Right lobe of liver (tissue), 6 donors: ENCODE measurements around the gene OPCML. TPM values are rescaled to one million over a fixed set of nuclear protein-coding genes. Genes with fewer than 3 reads are reported as not detected.

Experiments used
- ATAC-seq, 4 donors: fragments of 200-7000 bp; cut with Tn5 transposase; one replicate each; pipeline ENCODE4 v1.9.1; 2020; ENCODE audit warnings: mild to moderate bottlenecking in 4 of 4, moderate library complexity in 4 of 4
- DNase-seq, 3 donors: peaks; one replicate each; pipeline ENCODE4 v3.0.0-alpha.2; 2020
- H3K27ac ChIP-seq, 3 donors: fragments of 200-600 bp; one replicate each; pipeline ENCODE4 v1.8.0; 2022
- H3K27me3 ChIP-seq, 2 donors: fragments of 200-600 bp; one replicate each; pipeline ENCODE4 v1.8.0; 2022
- H3K36me3 ChIP-seq, 4 donors: fragments of 200-600 bp; sonication (generic) in 1 of 4; one replicate each; pipeline versions ENCODE4 v1.5.1 to v1.8.0; 2017 to 2022; ENCODE audit warnings: control low read depth in 1 of 4
- H3K4me1 ChIP-seq, 4 donors: fragments of 200-600 bp; sonication (generic) in 1 of 4; one replicate each; pipeline versions ENCODE4 v1.5.1 to v1.8.0; 2017 to 2022; ENCODE audit warnings: control low read depth in 1 of 4
- H3K4me3 ChIP-seq, 3 donors: fragments of 200-600 bp; one replicate each; pipeline ENCODE4 v1.8.0; 2022
- H3K9me3 ChIP-seq, 4 donors: fragments of 200-600 bp; sonication (generic) in 1 of 4; one replicate each; pipeline versions ENCODE4 v1.5.1 to v1.8.0; 2017 to 2022; ENCODE audit warnings: control low read depth in 1 of 4
- CTCF ChIP-seq, 4 donors: fragments of 200-600 bp in 3 of 4; fragments of 450-650 bp in 1 of 4; IDR thresholded peaks; one replicate each; pipeline versions ENCODE4 v1.5.1 to v1.8.0; 2016 to 2022; ENCODE audit warnings: antibody characterized with exemption in 4 of 4, mild to moderate bottlenecking in 2 of 4
- POLR2A ChIP-seq: fragments of 450-650 bp; IDR thresholded peaks from one replicate; pipeline ENCODE4 v1.6.1; 2017; ENCODE audit warnings: antibody characterized with exemption, mild to moderate bottlenecking
- WGBS: methylation state at CpG from one replicate; pipeline ENCODE4 v1.1.6; 2018; ENCODE audit warnings: low coverage, low lambda C conversion rate; ENCODE audit not compliant: insufficient coverage; ENCODE audit errors: missing lambda C conversion rate; 5-methylcytosine and 5-hydroxymethylcytosine counted together
- intact Hi-C, 2 donors: fragments of 100-400 bp; cut with DNase I; formaldehyde crosslinking; loops; one replicate each; pipeline versions ENCODE4 v1.11.2 to v1.14.1; 2022
- total RNA-seq, 6 experiments: library from RNA; depleted of rRNA in 2 of 6; stranded (reverse); fragments of >200 nt in 2 of 6; fragmentation: NEBNext Ultra II Directional in 3 of 6; extraction: Animal tissue kit (Norgen Biotek cat#: 25700) in 3 of 6; gene quantifications; one replicate each; pipeline versions ENCODE4 v1.1.0 to v1.2.4, GENCODE V29; 2016 to 2023
- donor health status: DM: no; HTN: yes; CAD: no.
- donor health status: DM: no; HTN: no; CAD: no.
- donor health status: DM: no; HTN: no; CAD: no.
- donor health status: DM: no; HTN: yes; CAD: no.
- donor health status: DM: no; HTN: yes; CAD: no.

The OPCML gene
- total RNA-seq, 6 experiments from 2014 or later, result 0.11 TPM; not detected in 5

GRCh38 chr11:132655187-132655855 is 877.0 kb downstream of the OPCML start:
- H3K27ac ChIP-seq, result no peak overlapping the region
- H3K27me3 ChIP-seq, result no peaks in the 10 kb centered on the region
- no peaks in the 10 kb centered on the region for H3K36me3 ChIP-seq
- no peaks in the 10 kb centered on the region for H3K4me1 ChIP-seq
- H3K9me3 ChIP-seq, result no peaks in the 10 kb centered on the region
- no peak for TF ChIP-seq POLR2A
- TF ChIP-seq CTCF (IDR thresholded peaks at IDR 0.05), result no peak
- DNase-seq, result no peak
- no peak overlapping the region for H3K4me3 ChIP-seq
- WGBS, result 69% methylated on average over 12 of the region's 15 CpGs
- intact Hi-C loops, result no loop called here
- ATAC-seq, result no peak

- no peaks in the 10 kb centered on the region for H3K4me1 ChIP-seq
- TF ChIP-seq POLR2A, result no peak
- TF ChIP-seq CTCF (IDR thresholded peaks at IDR 0.05), result no peak
- no peak for DNase-seq
- no peaks in the 10 kb centered on the region for H3K9me3 ChIP-seq
- intact Hi-C loops, result no loop called here
- no peak for ATAC-seq
- WGBS, result 72% methylated on average over 9 of the region's 9 CpGs
- no peaks in the 10 kb centered on the region for H3K27me3 ChIP-seq
- H3K27ac ChIP-seq, result no peak overlapping the region
- no peak overlapping the region for H3K4me3 ChIP-seq
- H3K36me3 ChIP-seq, result no peaks in the 10 kb centered on the region
Observed at GRCh38 chr11:132653237-132653636, 879.1 kb downstream of the OPCML start.

GRCh38 chr11:132650969-132651720 is 881.2 kb downstream of the OPCML start:
- no peak for DNase-seq
- WGBS, result 82% methylated on average over 12 of the region's 12 CpGs

GRCh38 chr11:132649277-132649676 is 883.0 kb downstream of the OPCML start:
- intact Hi-C loops, result no loop called here
- ATAC-seq, result no peak

More at GRCh38 chr11:132650969-132651720, 881.2 kb downstream of the OPCML start:
- H3K9me3 ChIP-seq, result no peaks in the 10 kb centered on the region
- no peaks in the 10 kb centered on the region for H3K4me1 ChIP-seq
- no peaks in the 10 kb centered on the region for H3K36me3 ChIP-seq
- intact Hi-C loops, result no loop called here
- TF ChIP-seq POLR2A (no peak), CTCF (IDR thresholded peaks at IDR 0.05) (no peak)
- no peaks in the 10 kb centered on the region for H3K27me3 ChIP-seq
- H3K4me3 ChIP-seq, result no peak overlapping the region
- ATAC-seq, result no peak
- H3K27ac ChIP-seq, result no peak overlapping the region

More at GRCh38 chr11:132649277-132649676, 883.0 kb downstream of the OPCML start:
- no peak overlapping the region for H3K27ac ChIP-seq
- no peaks in the 10 kb centered on the region for H3K27me3 ChIP-seq
- no peak overlapping the region for H3K4me3 ChIP-seq
- no peaks in the 10 kb centered on the region for H3K4me1 ChIP-seq
- no peak for DNase-seq
- H3K9me3 ChIP-seq, result no peaks in the 10 kb centered on the region
- no peaks in the 10 kb centered on the region for H3K36me3 ChIP-seq
- TF ChIP-seq CTCF (IDR thresholded peaks at IDR 0.05) (no peak), POLR2A (no peak)
- 88% methylated on average over 9 of the region's 9 CpGs for WGBS
